PC-3 (cell line): ENCODE data around the gene TSGA10. TPM values are rescaled to one million over a fixed set of nuclear protein-coding genes. Genes with fewer than 3 reads are reported as not detected.
"Not testable (repeated sequence)": the region's sequence is repeated elsewhere in the genome, so short reads cannot be mapped to it uniquely, and the experiment has no call there.

Source experiments
- ATAC-seq: fragments of 200-7000 bp; cut with Tn5 transposase; 2 replicates; pipeline ENCODE4 v1.9.1; 2020; ENCODE audit warnings: mild to moderate bottlenecking, moderate library complexity
- BruUV-seq: library from RNA; stranded (reverse); fragments of 400-500 nt; replicated peaks from 2 replicates; lab custom pipeline; 2021; lab: Mats Ljungman, UMichigan
- CTCF ChIA-PET: fragments of 300-600 bp; sonication (Branson Sonifier 250); formaldehyde crosslinking; loops from one replicate; lab custom pipeline; 2022; ENCODE audit warnings: antibody characterized with exemption; lab: Charles Lee
- POLR2A ChIA-PET: fragments of 300-600 bp; sonication (Branson Sonifier 250); formaldehyde crosslinking; loops from one replicate; lab custom pipeline; 2022; ENCODE audit warnings: antibody characterized with exemption; ENCODE audit not compliant: unreplicated experiment; lab: Charles Lee
- DNase-seq: peaks from one replicate; pipeline ENCODE4 v3.0.0-alpha.2; 2015
- H2AFZ ChIP-seq: fragments of 300-600 bp; sonication (generic); 2 replicates; pipeline ENCODE4 v1.6.0; 2016; ENCODE audit warnings: antibody characterized with exemption, low read length
- H3F3A ChIP-seq: fragments of 300-600 bp; sonication (generic); one replicate; pipeline ENCODE4 v1.6.0; 2017; ENCODE audit warnings: antibody characterized with exemption, low read length, control low read depth, mild to moderate bottlenecking; ENCODE audit not compliant: unreplicated experiment
- H3K27ac ChIP-seq: fragments of 300-600 bp; sonication (generic); 2 replicates; pipeline ENCODE4 v1.5.1; 2016; ENCODE audit warnings: mild to moderate bottlenecking, low read length
- H3K27me3 ChIP-seq: fragments of 300-600 bp; sonication (generic); 2 replicates; pipeline ENCODE4 v1.6.1; 2016; ENCODE audit warnings: low read length, mixed read lengths
- H3K36me3 ChIP-seq: fragments of 300-600 bp; sonication (generic); 2 replicates; pipeline ENCODE4 v1.6.1; 2016; ENCODE audit warnings: low read depth, mixed run types, low read length, mixed read lengths
- H3K4me1 ChIP-seq: fragments of 300-600 bp; sonication (generic); 2 replicates; pipeline ENCODE4 v1.5.1; 2016; ENCODE audit warnings: low read length; ENCODE audit not compliant: insufficient read depth
- H3K4me2 ChIP-seq: fragments of 300-600 bp; sonication (generic); 2 replicates; pipeline ENCODE4 v1.6.0; 2016; ENCODE audit warnings: low read length
- H3K4me3 ChIP-seq: fragments of 300-600 bp; sonication (generic); 2 replicates; pipeline ENCODE4 v1.5.1; 2016; ENCODE audit warnings: mild to moderate bottlenecking, low read length, mixed read lengths
- H3K79me2 ChIP-seq: fragments of 300-600 bp; sonication (generic); 2 replicates; pipeline ENCODE4 v1.6.1; 2017; ENCODE audit warnings: low read length, mixed read lengths
- H3K9ac ChIP-seq: fragments of 300-600 bp; sonication (generic); 2 replicates; pipeline ENCODE4 v1.6.0; 2016; ENCODE audit warnings: mild to moderate bottlenecking, low read length
- H3K9me2 ChIP-seq: fragments of 300-600 bp; sonication (generic); replicated peaks from 2 replicates; pipeline ENCODE4 v1.6.1; 2016; ENCODE audit warnings: mixed run types, low read length, mixed read lengths
- H3K9me3 ChIP-seq: fragments of 300-600 bp; sonication (generic); 2 replicates; pipeline ENCODE4 v1.6.1; 2016; ENCODE audit warnings: low read length, mixed read lengths
- H4K20me1 ChIP-seq: fragments of 300-600 bp; sonication (generic); 2 replicates; pipeline ENCODE4 v1.6.1; 2016; ENCODE audit warnings: low read length, mixed read lengths
- EZH2 ChIP-seq: fragments of 300-600 bp; sonication (generic); IDR thresholded peaks from one replicate; pipeline ENCODE4 v1.6.1; 2017; ENCODE audit warnings: antibody characterized with exemption, mild to moderate bottlenecking, low read length; ENCODE audit not compliant: unreplicated experiment
- EZH2phosphoT487 ChIP-seq: fragments of 300-600 bp; sonication (generic); IDR thresholded peaks from 2 replicates; pipeline ENCODE4 v1.6.1; 2018; ENCODE audit warnings: mild to moderate bottlenecking, antibody characterized with exemption, low read length, borderline replicate concordance
- intact Hi-C: fragments of 100-400 bp; cut with micrococcal nuclease; formaldehyde crosslinking; loops from 2 replicates; pipeline ENCODE4 v1.9.0; 2023
- total RNA-seq: library from RNA; depleted of rRNA; stranded (reverse); fragments of >200 nt; gene quantifications from 2 replicates; pipeline ENCODE4 v1.2.3, GENCODE V29; 2014
- TF ChIP-seq, protein P1 (sequence below): fragments of 300-600 bp; sonication (generic); conservative IDR thresholded peaks from 2 replicates; pipeline ENCODE4 v1.5.1; 2017; ENCODE audit warnings: antibody characterized with exemption, low read depth, mild to moderate bottlenecking, low read length

TSGA10 gene
- total RNA-seq, 1 experiment from 2014 or later = 8.9 TPM

DNA sequence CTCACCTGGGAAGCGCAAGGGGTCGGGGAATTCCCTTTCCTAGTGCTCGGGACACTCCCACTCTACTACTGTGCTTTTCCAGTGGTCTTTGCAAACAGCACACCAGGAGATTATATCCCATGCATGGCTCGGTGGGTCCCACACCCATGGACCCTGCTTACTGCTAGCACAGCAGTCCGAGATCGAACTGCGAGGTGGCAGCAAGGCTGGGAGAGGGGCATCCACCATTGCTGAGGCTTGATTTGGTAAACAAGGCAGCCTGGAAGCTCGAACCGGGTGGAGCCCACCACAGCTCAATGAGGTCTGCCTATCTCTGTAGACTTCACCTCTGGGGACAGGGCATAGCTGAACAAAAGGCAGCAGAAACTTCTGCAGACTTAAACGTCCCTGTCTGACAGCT lies 154.0 kb downstream of the TSGA10 start:
- no peaks in the 10 kb centered on the region for H3K9me2 ChIP-seq
- H3K4me1 ChIP-seq = no peaks in the 10 kb centered on the region
- H4K20me1 ChIP-seq = no peaks in the 10 kb centered on the region
- no peaks in the 10 kb centered on the region for H3K79me2 ChIP-seq
- ChIA-PET CTCF (no interaction called here), POLR2A (no interaction called here)
- no peak overlapping the region for H3K4me3 ChIP-seq
- TF ChIP-seq EZH2 (no peak), EZH2phosphoT487 (no peak)
- TF ChIP-seq, protein P1, sequence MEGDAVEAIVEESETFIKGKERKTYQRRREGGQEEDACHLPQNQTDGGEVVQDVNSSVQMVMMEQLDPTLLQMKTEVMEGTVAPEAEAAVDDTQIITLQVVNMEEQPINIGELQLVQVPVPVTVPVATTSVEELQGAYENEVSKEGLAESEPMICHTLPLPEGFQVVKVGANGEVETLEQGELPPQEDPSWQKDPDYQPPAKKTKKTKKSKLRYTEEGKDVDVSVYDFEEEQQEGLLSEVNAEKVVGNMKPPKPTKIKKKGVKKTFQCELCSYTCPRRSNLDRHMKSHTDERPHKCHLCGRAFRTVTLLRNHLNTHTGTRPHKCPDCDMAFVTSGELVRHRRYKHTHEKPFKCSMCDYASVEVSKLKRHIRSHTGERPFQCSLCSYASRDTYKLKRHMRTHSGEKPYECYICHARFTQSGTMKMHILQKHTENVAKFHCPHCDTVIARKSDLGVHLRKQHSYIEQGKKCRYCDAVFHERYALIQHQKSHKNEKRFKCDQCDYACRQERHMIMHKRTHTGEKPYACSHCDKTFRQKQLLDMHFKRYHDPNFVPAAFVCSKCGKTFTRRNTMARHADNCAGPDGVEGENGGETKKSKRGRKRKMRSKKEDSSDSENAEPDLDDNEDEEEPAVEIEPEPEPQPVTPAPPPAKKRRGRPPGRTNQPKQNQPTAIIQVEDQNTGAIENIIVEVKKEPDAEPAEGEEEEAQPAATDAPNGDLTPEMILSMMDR = no peak
- H3K4me2 ChIP-seq = no peak overlapping the region
- H3K27ac ChIP-seq = no peak overlapping the region
- no peaks in the 10 kb centered on the region for H3K36me3 ChIP-seq
- H2AFZ ChIP-seq = no peak overlapping the region
- no peak for ATAC-seq
- no peaks in the 10 kb centered on the region for H3K27me3 ChIP-seq
- H3K9me3 ChIP-seq = no peaks in the 10 kb centered on the region
- no peaks in the 10 kb centered on the region for H3F3A ChIP-seq
- no peak for DNase-seq
- no peak overlapping the region for H3K9ac ChIP-seq
- BruUV-seq = no TSS peak
- intact Hi-C loops = no loop called here

DNA sequence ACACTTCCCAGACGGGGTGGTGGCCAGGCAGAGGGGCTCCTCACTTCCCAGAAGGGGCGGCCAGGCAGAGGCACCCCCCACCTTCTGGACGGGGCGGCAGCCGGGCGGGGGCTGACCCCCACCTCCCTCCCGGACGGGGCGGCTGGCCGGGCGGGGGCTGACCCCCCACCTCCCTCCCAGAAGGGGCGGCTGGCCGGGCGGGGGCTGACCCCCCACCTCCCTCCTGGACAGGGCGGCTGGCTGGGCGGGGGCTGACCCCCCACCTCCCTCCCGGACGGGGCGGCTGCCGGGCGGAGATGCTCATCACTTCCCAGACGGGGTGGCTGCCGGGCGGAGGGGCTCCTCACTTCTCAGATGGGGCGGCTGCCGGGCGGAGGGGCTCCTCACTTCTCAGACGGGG lies 166.0 kb downstream of the TSGA10 start:
- POLR2A ChIA-PET, H3K4me3 ChIP-seq, BruUV-seq, ATAC-seq, H3K9me2 ChIP-seq, H3K4me2 ChIP-seq, DNase-seq, H3K9ac ChIP-seq, H3K27ac ChIP-seq, H3K4me1 ChIP-seq, H3F3A ChIP-seq, H3K27me3 ChIP-seq, intact Hi-C loops, H4K20me1 ChIP-seq, CTCF ChIA-PET, H3K36me3 ChIP-seq, H3K79me2 ChIP-seq, H3K9me3 ChIP-seq, H2AFZ ChIP-seq: not testable (repeated sequence)

DNA sequence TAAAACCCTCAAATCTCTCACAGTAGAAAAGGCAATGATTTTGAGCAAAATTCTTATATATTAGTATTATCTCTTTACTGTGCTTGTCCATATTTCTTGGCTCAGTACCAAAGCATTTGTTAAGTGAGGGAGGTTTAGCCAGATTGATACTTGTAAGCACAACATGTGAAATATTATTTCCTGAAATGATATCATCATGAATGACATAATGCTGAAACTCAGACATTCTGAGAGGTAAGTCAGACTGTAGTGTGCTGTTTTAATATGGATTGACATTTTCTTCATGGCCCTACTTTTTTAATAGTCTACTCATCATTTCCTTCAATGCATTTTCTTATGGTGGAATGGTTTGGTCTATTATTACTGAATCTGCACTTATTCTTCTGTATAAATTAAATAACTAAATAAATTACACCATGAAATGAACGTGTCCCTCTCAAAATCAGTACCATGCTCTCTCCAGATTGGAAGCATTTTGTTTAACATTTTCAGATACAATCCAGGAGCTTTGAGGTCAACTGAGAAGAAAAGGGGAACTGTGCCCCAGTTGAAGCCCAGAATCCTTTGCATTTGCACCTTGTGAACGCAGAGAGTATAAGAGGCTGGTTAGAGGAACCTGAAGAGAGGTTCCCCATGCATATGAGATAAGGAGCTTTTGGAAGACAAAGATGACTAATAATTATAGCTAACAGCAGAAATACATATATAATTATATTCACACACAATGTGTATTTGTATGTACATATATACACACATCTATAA lies 168.7 kb downstream of the TSGA10 start:
- BruUV-seq = no TSS peak

More for the DNA sequence above, 168.7 kb downstream of the TSGA10 start:
- ChIA-PET CTCF (no interaction called here), POLR2A (no interaction called here)
- TF ChIP-seq, protein P1 = no peak
- no peak for TF ChIP-seq EZH2phosphoT487
- H3K4me1 ChIP-seq = no peaks in the 10 kb centered on the region
- H2AFZ ChIP-seq = no peak overlapping the region
- no peaks in the 10 kb centered on the region for H4K20me1 ChIP-seq
- H3K9me2 ChIP-seq = no peaks in the 10 kb centered on the region
- H3K9me3 ChIP-seq = no peaks in the 10 kb centered on the region
- ATAC-seq = no peak
- H3K27me3 ChIP-seq = no peaks in the 10 kb centered on the region
- no peak overlapping the region for H3K4me3 ChIP-seq
- no peak overlapping the region for H3K4me2 ChIP-seq
- no peak for DNase-seq
- no peak overlapping the region for H3K9ac ChIP-seq
- intact Hi-C loops = no loop called here
- H3K27ac ChIP-seq = no peak overlapping the region
- no peaks in the 10 kb centered on the region for H3F3A ChIP-seq
- no peaks in the 10 kb centered on the region for H3K79me2 ChIP-seq
- H3K36me3 ChIP-seq = no peaks in the 10 kb centered on the region
